Fibroblast of lung (primary cell): ENCODE data around the gene USP33.

ENCODE experiments used
- EZH2 ChIP-seq: IDR thresholded peaks from 2 replicates; pipeline ENCODE4 v1.5.1; 2012; ENCODE audit warnings: low read length, control low read depth, mild to moderate bottlenecking; ENCODE audit errors: missing control alignments
- TF ChIP-seq, protein P1 (sequence below), 2 donors: IDR thresholded peaks in 1 of 2; conservative IDR thresholded peaks in 1 of 2; 1 replicate in 1 of 2; 2 replicates in 1 of 2; pipeline ENCODE4 v1.5.1; 2011 to 2012; ENCODE audit warnings: low read length in 2 of 2, control low read depth in 1 of 2, inconsistent platforms in 1 of 2, low read depth in 1 of 2, mild to moderate bottlenecking in 1 of 2

DNA sequence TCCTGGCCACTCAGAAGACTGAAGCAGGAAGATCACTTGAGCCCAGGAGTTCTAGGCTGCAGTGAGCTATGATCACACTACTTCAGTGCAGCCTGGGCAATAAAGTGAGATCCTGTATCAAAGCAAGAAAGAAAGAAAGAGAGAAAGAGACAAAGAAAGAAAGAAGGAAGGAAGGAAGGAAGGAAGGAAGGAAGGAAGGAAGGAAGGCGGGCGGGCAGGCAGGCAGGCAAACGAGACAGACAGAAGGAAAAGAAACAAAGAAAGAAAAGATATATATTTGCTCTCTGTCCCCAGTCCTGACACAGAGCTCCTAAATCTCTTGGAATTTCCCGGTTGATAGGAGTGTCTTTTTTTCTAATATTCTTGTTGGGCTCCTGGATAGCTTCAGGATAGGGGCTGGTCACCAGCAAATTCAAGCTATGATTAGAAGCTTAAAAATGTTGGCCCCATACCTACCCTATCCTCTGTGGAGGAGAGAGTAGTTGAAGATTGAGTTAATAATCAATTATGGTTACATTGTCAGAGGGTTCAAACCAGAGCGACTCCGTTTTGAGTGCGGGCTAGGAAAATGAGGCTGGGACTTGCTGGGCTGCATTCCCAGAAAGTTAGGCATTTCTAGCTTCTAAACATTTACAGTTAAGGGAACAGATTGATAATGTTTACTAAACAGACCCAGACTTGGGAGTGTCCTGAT, 16.5 kb upstream of the USP33 start:
- TF ChIP-seq, protein P1, sequence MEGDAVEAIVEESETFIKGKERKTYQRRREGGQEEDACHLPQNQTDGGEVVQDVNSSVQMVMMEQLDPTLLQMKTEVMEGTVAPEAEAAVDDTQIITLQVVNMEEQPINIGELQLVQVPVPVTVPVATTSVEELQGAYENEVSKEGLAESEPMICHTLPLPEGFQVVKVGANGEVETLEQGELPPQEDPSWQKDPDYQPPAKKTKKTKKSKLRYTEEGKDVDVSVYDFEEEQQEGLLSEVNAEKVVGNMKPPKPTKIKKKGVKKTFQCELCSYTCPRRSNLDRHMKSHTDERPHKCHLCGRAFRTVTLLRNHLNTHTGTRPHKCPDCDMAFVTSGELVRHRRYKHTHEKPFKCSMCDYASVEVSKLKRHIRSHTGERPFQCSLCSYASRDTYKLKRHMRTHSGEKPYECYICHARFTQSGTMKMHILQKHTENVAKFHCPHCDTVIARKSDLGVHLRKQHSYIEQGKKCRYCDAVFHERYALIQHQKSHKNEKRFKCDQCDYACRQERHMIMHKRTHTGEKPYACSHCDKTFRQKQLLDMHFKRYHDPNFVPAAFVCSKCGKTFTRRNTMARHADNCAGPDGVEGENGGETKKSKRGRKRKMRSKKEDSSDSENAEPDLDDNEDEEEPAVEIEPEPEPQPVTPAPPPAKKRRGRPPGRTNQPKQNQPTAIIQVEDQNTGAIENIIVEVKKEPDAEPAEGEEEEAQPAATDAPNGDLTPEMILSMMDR (conservative IDR thresholded peaks at IDR 0.05 in 1 of 2, IDR thresholded peaks at IDR 0.05 in 1 of 2; ENCODE audit: low read depth in 1 of 2, low read length in 2 of 2), result no peak
- TF ChIP-seq EZH2, result no peak
